Large intestine (tissue), 3 donors: Measurements from ENCODE around the gene RBM38. TPM values are rescaled to one million over a fixed set of nuclear protein-coding genes. Genes with fewer than 3 reads are reported as not detected.

Experiments
- DNase-seq, 2 donors: peaks; one replicate each; pipeline versions ENCODE4 v3.0.0 to v3.0.0-alpha.2; 2013
- H3K27ac ChIP-seq: one replicate; pipeline ENCODE4 v1.5.1; 2013; ENCODE audit warnings: low read length
- H3K27me3 ChIP-seq: 2 replicates; pipeline ENCODE4 v1.6.1; 2013; ENCODE audit warnings: low read length; ENCODE audit not compliant: control insufficient read depth, insufficient read depth
- H3K36me3 ChIP-seq: 2 replicates; pipeline ENCODE4 v1.6.1; 2013; ENCODE audit warnings: low read length; ENCODE audit not compliant: control insufficient read depth, insufficient read depth
- H3K4me1 ChIP-seq: one replicate; pipeline ENCODE4 v1.6.1; 2013; ENCODE audit warnings: low read length; ENCODE audit not compliant: control insufficient read depth, insufficient read depth
- H3K4me3 ChIP-seq: one replicate; pipeline ENCODE4 v1.5.1; 2013; ENCODE audit warnings: low read length
- H3K9me3 ChIP-seq: one replicate; pipeline ENCODE4 v1.6.1; 2013; ENCODE audit warnings: mild to moderate bottlenecking, low read depth, low read length, moderate library complexity; ENCODE audit not compliant: control insufficient read depth
- WGBS: methylation state at CpG from one replicate; pipeline ENCODE4 v1.1.5; 2013; ENCODE audit warnings: low lambda C conversion rate; ENCODE audit not compliant: insufficient coverage; 5-methylcytosine and 5-hydroxymethylcytosine counted together
- polyA plus RNA-seq: library from polyadenylated mRNA; unstranded; fragments of 120-200 nt; gene quantifications from one replicate; pipeline ENCODE4 v1.2.1, GENCODE V29; 2013

Gene RBM38
- polyA plus RNA-seq, 1 donor: 19.7 TPM

DNA sequence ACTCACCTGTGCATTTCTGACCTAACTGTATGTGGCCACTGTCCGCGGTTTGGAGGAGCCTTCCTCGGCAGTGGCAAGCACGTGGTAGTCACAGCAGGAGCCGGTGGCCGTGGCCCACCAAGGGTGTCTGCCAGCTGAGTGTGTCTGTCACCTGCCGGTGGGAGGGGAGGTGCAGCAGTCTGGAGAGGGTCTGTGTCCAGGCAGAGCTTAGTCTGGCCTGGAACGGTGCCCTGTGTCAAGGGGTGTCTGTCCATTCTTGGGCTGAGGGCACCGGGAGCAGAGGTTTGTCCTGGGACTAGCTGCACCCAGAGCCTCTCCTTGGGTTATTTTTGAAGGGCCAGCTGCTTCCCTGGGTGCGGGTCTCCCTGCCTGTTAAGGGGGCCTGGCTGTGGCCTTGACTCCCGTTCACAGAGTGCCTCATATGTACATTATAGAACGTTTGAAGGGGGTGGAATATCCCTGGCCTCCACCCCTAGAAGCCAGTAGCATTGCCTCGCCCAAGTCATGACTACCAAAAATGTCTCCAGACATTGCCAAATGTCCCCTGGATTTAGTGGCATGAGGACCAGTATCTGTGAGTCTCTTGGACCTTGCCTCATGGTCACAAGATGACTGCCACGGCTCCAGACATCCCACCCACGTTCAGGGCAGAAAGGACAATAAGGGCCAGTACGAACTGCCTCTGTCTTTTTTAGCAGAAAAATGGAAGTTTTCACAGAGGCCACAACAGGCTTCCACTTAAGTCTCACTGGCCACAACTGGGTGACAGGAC, 5.2 kb downstream of the RBM38 start:
- no peak overlapping the region for H3K4me3 ChIP-seq
- peaks cover 3% of the 10 kb centered on the region for H3K9me3 ChIP-seq
- no peak for DNase-seq
- no CpG with 5 or more reads among the region's 16 CpGs for WGBS
- H3K4me1 ChIP-seq: peaks cover 5% of the 10 kb centered on the region
- no peaks in the 10 kb centered on the region for H3K27me3 ChIP-seq
- H3K27ac ChIP-seq: no peak overlapping the region
- peaks cover 63% of the 10 kb centered on the region for H3K36me3 ChIP-seq

DNA sequence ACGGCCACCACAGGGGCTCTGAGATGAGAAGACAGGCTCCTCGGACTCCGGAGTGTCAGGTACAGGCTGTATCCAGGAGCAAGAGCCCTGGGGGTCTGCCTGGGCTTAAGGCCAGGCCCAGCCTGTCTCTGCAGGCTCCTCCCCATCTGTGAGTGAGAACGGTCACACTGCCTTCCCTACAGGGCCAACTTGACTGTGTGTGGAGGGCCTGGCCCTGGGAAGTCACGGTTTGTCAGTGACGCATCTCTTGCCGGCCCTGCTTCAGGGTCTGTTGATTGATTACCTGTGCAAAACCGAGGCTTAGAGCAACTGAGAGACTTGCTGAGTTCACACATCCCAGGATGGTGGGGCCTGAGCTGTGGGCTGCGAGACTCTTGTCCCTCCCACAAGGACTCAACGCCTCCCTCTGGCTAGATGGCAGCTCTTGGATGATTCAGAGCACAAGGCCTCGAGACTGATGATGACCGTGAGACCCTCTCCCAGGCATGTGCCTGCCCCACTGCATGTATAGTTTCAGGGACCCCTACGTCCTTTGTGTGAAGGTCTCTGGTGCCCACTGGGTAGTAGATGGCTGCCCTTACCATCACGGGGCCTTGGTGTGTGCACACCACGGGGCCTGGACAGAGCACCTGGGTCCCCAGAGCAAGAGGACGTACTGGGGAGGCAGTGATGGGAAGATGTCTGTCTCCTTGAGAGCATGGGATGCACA, 5.9 kb downstream of the RBM38 start:
- H3K4me1 ChIP-seq: peaks cover 3% of the 10 kb centered on the region
- peaks cover 3% of the 10 kb centered on the region for H3K9me3 ChIP-seq
- H3K4me3 ChIP-seq: no peak overlapping the region
- DNase-seq: no peak
- no peak overlapping the region for H3K27ac ChIP-seq
- H3K27me3 ChIP-seq: no peaks in the 10 kb centered on the region
- H3K36me3 ChIP-seq: peaks cover 68% of the 10 kb centered on the region
- WGBS: no CpG with 5 or more reads among the region's 16 CpGs

DNA sequence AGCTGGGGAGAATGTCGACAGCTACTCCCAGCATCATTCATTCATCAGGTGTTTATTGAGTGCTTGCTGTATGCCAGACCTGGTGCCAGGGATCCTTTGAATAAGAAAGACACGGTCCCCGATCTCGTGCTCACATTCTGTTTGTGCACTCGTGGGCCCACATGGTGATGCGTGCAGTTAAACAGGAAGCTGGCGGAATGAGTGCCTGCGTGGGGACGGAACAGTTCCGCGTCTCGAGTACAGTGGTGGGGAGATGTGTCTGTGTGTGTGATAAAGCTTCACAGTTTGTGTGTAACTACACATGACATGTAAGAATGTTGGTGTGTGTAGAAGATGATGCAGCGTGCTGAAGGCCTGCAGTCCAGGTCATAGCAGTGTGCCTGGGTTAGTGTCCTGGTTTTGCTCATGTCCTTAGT, 6.5 kb downstream of the RBM38 start:
- no peaks in the 10 kb centered on the region for H3K27me3 ChIP-seq
- H3K36me3 ChIP-seq: peaks cover 73% of the 10 kb centered on the region
- no CpG with 5 or more reads among the region's 13 CpGs for WGBS
- H3K4me3 ChIP-seq: no peak overlapping the region
- H3K9me3 ChIP-seq: peaks cover 3% of the 10 kb centered on the region
- H3K4me1 ChIP-seq: no peaks in the 10 kb centered on the region
- H3K27ac ChIP-seq: no peak overlapping the region
- no peak for DNase-seq

DNA sequence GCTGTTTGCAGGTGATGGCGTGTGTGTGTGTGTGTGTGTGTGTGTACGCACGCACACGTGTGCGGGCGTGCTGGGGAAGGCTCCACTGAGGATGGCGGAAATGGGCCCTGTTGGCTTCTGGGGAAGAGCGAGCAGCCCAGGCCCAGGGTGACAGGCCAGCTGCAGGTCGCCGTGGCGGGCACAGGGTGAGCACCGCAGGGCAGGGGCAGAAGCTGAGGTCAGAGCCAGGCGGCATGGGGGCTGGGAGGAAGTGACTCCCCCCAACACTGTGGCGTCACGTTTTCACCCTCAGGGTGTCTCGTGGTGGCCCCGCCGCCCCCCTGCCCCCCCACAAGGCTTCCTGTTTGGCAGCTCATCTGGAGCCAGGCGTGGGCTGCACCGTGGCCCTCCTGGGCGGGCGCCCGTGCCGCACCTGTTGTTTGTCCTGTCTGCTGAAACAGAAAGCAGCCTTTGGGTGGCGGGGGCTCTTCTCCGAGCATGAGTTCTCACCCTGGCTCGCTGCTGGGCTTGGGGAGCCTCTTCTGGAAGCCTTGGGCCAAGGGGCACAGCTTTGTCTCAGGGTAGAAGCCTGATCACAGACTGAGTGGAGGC, 7.1 kb downstream of the RBM38 start:
- no peak overlapping the region for H3K27ac ChIP-seq
- H3K9me3 ChIP-seq: peaks cover 3% of the 10 kb centered on the region
- WGBS: no CpG with 5 or more reads among the region's 27 CpGs
- DNase-seq: peak in 1 of 2 donors; percentile 38
- H3K36me3 ChIP-seq: peaks cover 73% of the 10 kb centered on the region
- H3K27me3 ChIP-seq: no peaks in the 10 kb centered on the region
- H3K4me3 ChIP-seq: no peak overlapping the region
- H3K4me1 ChIP-seq: no peaks in the 10 kb centered on the region

DNA sequence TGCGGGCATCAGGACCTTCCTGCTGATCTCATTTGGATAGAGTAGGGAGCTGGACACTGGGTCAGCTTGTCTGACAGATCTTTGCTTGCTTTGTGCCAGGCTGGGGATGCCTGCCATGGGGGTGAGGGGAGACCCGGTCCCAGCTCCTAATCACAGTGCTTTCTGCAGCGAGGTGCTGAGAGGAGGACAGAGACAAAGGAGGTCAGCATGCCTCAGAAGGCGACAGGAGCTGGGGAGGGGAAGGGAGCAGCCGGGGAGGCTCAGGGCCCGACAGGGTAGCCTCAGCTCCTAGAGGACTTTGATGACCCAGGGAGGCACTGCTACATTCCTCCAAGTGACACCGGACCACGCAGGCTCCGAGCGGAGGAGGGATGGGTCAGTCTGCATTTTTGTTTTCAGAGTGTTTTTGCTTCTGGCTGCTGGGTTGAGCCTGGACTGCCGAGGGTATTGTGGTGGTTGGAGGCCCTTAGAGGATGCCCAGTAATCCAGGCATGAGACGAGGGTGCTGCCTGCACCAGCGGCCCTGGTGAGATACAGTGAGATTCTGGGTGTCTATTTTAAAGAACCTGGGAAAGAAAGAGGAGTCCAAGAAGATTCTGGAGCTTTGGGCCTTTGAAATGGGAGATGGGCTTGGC, 7.8 kb downstream of the RBM38 start:
- Histone ChIP-seq H3K27ac (no peak overlapping the region), H3K27me3 (no peaks in the 10 kb centered on the region), H3K9me3 (peaks cover 3% of the 10 kb centered on the region), H3K36me3 (peaks cover 69% of the 10 kb centered on the region), H3K4me3 (no peak overlapping the region), H3K4me1 (no peaks in the 10 kb centered on the region)
- no CpG with 5 or more reads among the region's 13 CpGs for WGBS
- DNase-seq: no peak

DNA sequence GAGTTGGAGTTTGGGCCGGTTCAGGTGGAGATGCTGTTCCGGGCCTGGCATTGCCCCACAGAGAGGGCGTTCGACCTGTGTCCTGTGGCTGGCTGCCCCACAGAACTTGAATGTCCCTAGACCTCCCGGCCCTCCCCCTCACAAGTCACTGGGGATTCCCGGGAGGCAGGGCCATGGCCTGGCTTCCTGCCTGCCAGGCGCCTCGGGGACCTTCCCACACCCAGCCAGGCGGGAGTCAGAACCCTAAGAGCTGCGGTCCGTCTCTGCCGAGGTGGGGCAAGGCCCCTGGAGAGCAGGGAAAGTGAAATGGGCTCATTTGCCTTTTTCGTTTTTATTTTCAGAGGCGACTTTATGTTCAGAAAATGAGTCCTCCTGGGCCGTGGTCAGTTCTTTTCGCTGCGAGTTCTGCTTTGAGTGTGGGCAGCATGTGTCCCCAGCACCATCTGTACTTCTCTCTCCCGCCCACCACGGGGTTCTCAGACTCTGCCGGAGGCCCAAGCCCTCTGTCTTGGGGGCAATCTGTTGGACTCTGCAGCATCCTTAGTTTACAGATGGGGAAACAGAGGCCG, 8.5 kb downstream of the RBM38 start:
- Histone ChIP-seq H3K4me3 (no peak overlapping the region), H3K36me3 (peaks cover 71% of the 10 kb centered on the region), H3K27ac (no peak overlapping the region), H3K4me1 (no peaks in the 10 kb centered on the region), H3K27me3 (no peaks in the 10 kb centered on the region), H3K9me3 (peaks cover 3% of the 10 kb centered on the region)
- DNase-seq: no peak
- WGBS: no CpG with 5 or more reads among the region's 21 CpGs

DNA sequence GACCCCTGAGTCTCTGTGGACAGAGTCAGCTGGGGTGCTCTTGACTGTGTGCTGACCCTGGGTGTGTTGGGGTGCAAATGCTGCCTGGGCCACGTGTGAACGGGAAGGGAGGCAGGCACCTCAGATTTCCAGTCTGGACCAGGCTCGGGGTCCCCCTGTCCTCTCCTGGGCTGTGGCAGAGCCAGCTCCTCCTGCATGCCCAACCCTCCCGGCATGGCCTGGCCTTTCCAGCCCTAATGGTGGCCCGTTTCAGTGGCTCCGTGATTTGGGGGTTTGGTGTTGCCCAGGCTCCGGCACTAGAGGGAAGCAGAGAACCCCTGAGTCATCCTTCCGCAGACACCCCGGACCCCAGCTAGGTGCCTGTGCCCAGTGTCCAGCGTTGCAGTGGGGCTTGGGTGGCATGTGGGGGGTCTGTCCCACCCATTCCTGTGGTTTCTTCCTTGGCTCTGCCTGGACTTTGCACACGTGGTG, 9.1 kb downstream of the RBM38 start:
- no CpG with 5 or more reads among the region's 11 CpGs for WGBS
- no peak for DNase-seq
- H3K4me3 ChIP-seq: no peak overlapping the region
- H3K27ac ChIP-seq: no peak overlapping the region
- H3K27me3 ChIP-seq: no peaks in the 10 kb centered on the region
- peaks cover 73% of the 10 kb centered on the region for H3K36me3 ChIP-seq
- H3K9me3 ChIP-seq: peaks cover 3% of the 10 kb centered on the region
- H3K4me1 ChIP-seq: no peaks in the 10 kb centered on the region

DNA sequence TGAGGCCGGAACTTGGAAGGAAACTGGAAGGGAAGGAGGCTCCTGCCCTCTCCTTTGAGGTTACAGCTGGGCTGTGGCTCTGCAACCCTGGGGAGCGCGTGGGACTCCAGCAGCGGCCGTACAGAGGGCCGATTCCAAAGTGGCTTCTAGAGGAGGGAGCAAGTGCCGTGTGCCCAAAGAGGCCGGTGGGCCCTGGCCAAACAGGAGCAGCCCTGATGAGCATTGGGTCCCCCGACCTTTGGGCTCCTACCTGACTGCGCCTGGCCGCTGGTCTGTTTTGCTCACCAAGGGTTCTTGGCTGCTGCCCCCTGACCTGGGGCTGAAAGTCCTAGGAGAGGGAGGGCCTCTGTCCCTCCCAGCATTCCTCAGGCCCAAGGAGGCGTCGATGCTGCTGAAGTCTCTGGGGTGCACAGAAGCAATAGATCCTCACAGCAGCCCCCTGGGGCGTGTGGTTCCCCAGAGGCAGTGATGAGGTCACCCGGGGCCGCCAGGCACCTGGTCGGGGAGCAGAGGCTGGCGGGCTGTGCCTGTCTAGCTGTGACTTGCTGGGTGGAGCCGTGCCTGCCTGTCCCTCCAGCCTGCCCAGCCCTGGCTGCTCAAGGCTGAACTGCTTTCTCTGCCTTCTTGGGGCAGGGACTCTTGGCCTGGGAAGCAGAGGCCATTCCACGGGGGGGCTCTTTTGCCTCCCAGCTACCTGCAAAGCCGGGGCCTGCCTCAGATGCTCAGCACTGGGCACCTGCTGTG, 9.8 kb downstream of the RBM38 start:
- no peak for DNase-seq
- H3K4me3 ChIP-seq: no peak overlapping the region
- WGBS: 100% methylated on average over 1 of the region's 21 CpGs
- H3K4me1 ChIP-seq: no peaks in the 10 kb centered on the region
- H3K27ac ChIP-seq: no peak overlapping the region
- H3K27me3 ChIP-seq: no peaks in the 10 kb centered on the region
- peaks cover 3% of the 10 kb centered on the region for H3K9me3 ChIP-seq
- peaks cover 72% of the 10 kb centered on the region for H3K36me3 ChIP-seq

DNA sequence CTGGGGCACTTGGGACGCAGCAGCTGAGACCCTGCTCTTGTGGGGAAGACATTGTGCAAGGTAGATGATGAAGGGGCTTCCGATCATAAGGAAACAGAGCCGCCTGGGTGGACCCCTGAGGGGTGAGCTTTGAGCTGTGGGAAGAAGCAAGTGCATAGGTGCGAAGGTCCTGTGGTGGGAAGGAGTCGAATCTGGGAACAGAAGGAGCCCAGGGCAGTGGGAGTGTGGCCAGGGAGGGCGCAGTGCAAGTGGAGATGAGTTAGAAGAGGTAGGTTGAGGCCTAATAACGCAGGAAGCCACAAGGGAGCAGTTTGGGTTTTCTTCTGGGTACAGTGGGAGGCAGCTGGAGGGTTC, 10.3 kb downstream of the RBM38 start:
- no peaks in the 10 kb centered on the region for H3K27me3 ChIP-seq
- H3K36me3 ChIP-seq: peaks cover 71% of the 10 kb centered on the region
- DNase-seq: no peak
- H3K4me3 ChIP-seq: no peak overlapping the region
- H3K27ac ChIP-seq: no peak overlapping the region
- WGBS: 100% methylated on average over 1 of the region's 7 CpGs
- H3K4me1 ChIP-seq: no peaks in the 10 kb centered on the region
- H3K9me3 ChIP-seq: peaks cover 3% of the 10 kb centered on the region
